Central memory CD8-positive, alpha-beta T cell (primary cell): ENCODE measurements around the gene VPREB1.
"Not testable (repeated sequence)": the region's sequence is repeated elsewhere in the genome, so short reads cannot be mapped to it uniquely, and the experiment has no call there.

ENCODE experiments used
- ATAC-seq: fragments of 150-1000 bp; cut with Tn5 transposase; replicated peaks from 2 replicates; pipeline ENCODE4 v1.10.0; 2022; ENCODE audit warnings: mild to moderate bottlenecking, moderate FRiP score, moderate number of reproducible peaks; ENCODE audit not compliant: poor library complexity, severe bottlenecking; ENCODE audit errors: extremely low read depth
- DNase-seq, 2 donors: peaks; one replicate each; pipeline ENCODE4 v3.0.0; 2021; ENCODE audit warnings: low spot score in 2 of 2
- H3K27ac Mint-ChIP-seq: one replicate; pipeline ENCODE4 v1.8.0; 2022; ENCODE audit warnings: low read depth, mild to moderate bottlenecking, moderate library complexity, mixed read lengths
- H3K27me3 Mint-ChIP-seq: one replicate; pipeline ENCODE4 v1.8.0; 2022; ENCODE audit warnings: mixed read lengths
- H3K36me3 Mint-ChIP-seq: one replicate; pipeline ENCODE4 v1.8.0; 2022; ENCODE audit warnings: mild to moderate bottlenecking, moderate library complexity, mixed read lengths; ENCODE audit not compliant: insufficient read depth
- H3K4me1 Mint-ChIP-seq: one replicate; pipeline ENCODE4 v1.8.0; 2022; ENCODE audit warnings: mixed read lengths
- H3K4me3 Mint-ChIP-seq: one replicate; pipeline ENCODE4 v1.8.0; 2022; ENCODE audit warnings: mild to moderate bottlenecking, moderate library complexity, mixed read lengths
- H3K9me3 Mint-ChIP-seq: one replicate; pipeline ENCODE4 v1.8.0; 2022; ENCODE audit warnings: mixed read lengths

The VPREB1 gene

DNA sequence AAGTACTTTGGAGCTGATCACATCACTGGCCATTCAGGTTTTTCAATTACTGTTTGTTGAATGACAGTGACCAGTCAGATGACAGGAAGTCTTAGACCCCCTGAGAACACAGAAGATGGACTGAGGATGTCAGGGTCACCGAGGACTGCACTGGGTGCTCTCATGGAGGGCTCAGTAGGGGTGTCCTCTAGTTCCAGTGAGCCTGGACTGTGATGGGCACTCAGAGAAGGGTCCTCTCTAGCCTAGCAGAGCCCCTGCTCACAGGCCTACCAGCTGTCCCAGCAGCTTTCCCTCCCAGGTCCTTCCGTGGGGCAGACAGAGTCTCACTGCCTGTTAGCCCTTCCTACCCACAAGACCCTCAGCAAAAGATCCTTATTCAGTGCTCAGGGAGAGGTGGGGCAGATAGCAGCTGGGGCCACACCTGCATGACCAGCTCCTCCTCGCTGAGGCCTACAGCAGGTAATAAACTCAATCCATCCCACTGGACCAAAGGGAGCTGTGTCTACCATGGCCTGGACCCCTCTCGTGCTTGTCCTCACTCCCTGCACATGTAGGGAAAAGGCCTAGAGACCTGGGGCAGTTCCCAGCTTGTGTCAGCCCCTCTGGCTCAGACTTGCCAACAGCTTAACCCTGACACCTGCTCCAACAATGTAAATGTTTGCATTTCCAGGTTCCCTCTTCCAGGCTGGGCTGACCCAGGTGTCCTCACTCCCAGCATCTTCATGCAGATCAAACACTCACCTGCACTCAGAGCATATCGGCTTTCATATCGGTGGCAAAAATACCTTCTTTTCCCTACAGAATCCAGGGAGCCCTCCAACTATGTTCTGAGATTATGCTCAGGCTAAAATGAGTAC is 25.2 kb upstream of the VPREB1 start:
- H3K9me3 Mint-ChIP-seq: no peaks in the 10 kb centered on the region
- DNase-seq: no peak
- no peak for ATAC-seq
- H3K36me3 Mint-ChIP-seq: no peaks in the 10 kb centered on the region
- H3K4me1 Mint-ChIP-seq: no peaks in the 10 kb centered on the region
- no peaks in the 10 kb centered on the region for H3K27me3 Mint-ChIP-seq
- H3K4me3 Mint-ChIP-seq: no peak overlapping the region
- H3K27ac Mint-ChIP-seq: no peak overlapping the region

DNA sequence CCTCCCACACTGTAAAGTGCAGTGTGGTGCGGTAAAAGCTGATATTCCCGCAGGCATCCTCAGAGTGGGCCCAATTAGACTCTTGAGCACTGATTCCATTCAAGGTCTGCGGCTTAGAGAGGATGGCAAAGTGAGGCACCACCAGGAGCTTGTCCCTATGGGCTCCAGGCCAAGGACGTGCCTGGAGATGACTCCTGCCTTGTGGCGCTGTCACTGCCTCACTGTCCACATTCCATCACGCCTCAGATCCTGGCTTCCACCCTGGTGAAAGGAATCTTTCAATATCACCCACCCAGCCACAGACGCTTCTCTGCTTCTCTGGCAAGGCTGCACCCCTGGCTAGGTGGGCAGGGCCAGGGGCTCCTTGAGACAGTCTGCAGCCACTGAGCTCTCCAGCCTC is 23.5 kb upstream of the VPREB1 start:
- not testable (repeated sequence) for DNase-seq, ATAC-seq

DNA sequence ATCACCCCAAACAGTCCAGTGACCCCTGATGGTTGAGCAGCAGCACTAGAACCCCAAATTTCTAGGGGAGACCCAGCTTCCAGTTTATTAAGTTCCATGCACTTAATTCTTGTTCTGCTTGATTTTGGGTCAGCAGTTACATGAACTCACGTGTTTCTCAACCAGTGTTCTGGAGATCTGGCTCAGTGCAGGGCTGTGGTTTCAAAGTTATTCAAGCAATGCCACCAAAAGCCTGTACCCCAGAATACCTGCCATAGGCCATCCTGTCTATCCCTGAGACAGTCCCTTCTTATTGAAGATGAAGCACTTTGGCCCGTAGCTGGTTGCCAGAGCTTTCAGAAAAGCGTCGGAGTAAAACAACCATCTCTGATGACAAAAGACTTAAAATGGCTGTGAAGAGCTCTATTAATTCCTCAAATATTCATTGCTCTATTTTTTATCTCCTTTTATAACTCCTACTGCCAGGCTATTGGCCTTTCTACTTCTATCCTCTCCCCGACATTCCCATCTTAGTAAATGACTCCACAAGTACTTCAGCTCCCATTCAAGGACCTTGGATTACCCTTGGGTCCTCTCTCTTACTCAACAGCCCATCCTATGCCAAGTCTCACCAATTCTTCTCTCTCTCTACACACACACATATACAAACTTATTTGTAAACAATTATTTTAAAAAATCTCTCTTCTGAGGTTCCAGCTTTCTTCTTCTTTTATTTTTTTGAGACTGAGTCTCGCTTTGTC is 18.0 kb upstream of the VPREB1 start:
- no peak overlapping the region for H3K4me3 Mint-ChIP-seq
- H3K36me3 Mint-ChIP-seq: no peaks in the 10 kb centered on the region
- H3K4me1 Mint-ChIP-seq: no peaks in the 10 kb centered on the region
- H3K27ac Mint-ChIP-seq: no peak overlapping the region
- ATAC-seq (no peak), DNase-seq (no peak)
- peaks cover 16% of the 10 kb centered on the region for H3K27me3 Mint-ChIP-seq
- no peaks in the 10 kb centered on the region for H3K9me3 Mint-ChIP-seq

More for the DNA sequence above, 23.5 kb upstream of the VPREB1 start:
- H3K9me3 Mint-ChIP-seq, H3K27me3 Mint-ChIP-seq, H3K4me3 Mint-ChIP-seq, H3K36me3 Mint-ChIP-seq, H3K27ac Mint-ChIP-seq, H3K4me1 Mint-ChIP-seq: not testable (repeated sequence)

DNA sequence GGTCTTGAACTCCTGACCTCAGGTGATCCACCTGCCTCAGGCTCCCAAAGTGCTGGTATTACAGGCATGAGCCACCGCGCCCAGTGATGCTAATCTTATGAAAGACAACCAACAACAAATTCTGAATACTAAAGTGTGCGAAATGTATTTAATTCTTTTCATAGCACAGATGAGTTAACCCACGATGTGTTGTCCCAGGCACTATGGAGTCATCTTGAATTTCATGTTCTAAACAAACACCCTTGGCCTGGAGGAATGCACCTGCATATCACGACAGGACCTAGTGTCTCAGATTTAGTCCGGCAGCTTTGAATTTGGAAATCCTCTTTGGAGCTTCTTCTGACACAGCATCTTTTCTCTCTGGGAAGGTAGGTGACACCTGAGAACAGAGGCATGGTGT is 16.2 kb upstream of the VPREB1 start:
- Mint-ChIP-seq H3K4me3 (no peak overlapping the region), H3K27ac (no peak overlapping the region), H3K27me3 (peaks cover 16% of the 10 kb centered on the region), H3K36me3 (no peaks in the 10 kb centered on the region), H3K4me1 (no peaks in the 10 kb centered on the region), H3K9me3 (no peaks in the 10 kb centered on the region)
- ATAC-seq (no peak), DNase-seq (no peak)

DNA sequence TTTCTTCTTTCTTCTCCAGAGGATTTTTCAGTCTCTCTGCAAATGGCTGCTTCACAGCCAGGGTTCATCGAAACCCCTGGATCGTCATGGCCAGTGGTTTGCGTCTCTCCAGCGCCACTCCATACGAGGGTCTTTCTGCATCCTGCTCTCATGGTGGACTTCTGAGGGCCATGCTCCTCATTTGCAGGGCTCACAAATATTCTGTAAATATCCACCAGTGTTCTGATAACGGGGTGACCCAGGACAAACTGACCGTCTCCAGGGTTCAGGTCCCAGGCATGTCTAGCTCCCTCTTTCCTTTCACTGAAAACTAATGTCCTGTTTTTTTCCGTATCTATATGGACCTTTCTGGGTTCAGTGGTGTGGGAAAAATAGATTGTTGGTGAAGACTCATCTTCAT is 15.7 kb upstream of the VPREB1 start:
- no peaks in the 10 kb centered on the region for H3K9me3 Mint-ChIP-seq
- no peaks in the 10 kb centered on the region for H3K36me3 Mint-ChIP-seq
- H3K4me1 Mint-ChIP-seq: no peaks in the 10 kb centered on the region
- no peak overlapping the region for H3K27ac Mint-ChIP-seq
- ATAC-seq (no peak), DNase-seq (no peak)
- no peak overlapping the region for H3K4me3 Mint-ChIP-seq
- peaks cover 16% of the 10 kb centered on the region for H3K27me3 Mint-ChIP-seq

DNA sequence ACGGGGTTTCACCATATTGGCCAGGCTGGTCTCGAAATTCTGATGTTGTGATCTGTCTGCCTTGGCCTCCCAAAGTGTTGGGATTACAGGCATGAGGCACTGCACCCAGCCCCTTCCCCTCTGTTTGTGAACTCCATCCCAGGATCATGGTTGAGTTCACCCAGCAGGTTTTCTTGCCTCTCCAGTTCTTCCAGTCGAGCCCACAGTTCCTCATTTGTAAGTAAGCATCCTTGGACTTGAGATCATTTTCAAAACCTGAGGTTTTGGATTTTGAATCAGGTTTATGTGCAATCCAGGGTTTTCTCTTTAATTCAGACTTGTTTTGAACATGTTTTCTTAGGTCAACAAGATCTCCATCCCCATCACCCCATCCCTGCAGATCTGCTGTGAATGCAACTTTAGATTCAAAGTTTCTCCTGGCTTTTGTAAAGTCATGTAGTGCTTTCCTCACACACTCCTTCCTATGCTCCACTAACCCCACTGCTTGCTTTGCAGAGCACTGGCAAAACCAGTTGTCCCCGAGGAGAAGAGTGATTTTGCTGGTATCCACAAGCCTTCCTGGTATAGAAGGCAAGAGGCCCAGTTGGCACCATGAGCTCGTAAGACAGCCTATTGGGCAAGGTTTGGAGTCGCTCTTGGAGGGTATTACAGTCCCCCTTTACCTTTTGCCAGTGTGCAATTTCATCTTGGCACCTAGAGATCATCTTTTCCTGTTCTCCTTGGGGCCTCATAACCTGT is 14.7 kb upstream of the VPREB1 start:
- ATAC-seq (no peak), DNase-seq (no peak)
- H3K9me3 Mint-ChIP-seq: no peaks in the 10 kb centered on the region
- peaks cover 16% of the 10 kb centered on the region for H3K27me3 Mint-ChIP-seq
- H3K4me1 Mint-ChIP-seq: no peaks in the 10 kb centered on the region
- H3K27ac Mint-ChIP-seq: no peak overlapping the region
- H3K36me3 Mint-ChIP-seq: no peaks in the 10 kb centered on the region
- no peak overlapping the region for H3K4me3 Mint-ChIP-seq

DNA sequence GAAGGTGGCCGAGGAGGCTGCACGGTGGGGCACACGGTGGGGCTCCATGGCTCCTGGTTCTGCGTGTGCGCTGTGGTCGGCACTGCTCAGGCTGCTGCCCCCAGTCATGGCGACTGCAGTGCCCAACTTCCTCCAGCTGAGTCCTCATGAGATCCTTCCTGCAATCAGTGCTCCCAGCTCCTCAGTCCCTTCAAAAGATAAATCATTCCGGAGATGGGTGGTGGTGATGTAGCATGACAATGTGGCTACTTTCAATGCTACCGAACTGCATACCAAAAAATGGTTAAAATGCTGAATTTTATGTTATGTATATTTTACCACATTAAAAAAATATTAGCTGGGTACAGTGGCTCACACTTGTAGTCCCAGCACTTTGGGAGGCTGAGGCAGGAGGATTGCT is 14.1 kb upstream of the VPREB1 start:
- Mint-ChIP-seq H3K36me3 (no peaks in the 10 kb centered on the region), H3K27ac (no peak overlapping the region), H3K4me1 (no peaks in the 10 kb centered on the region), H3K9me3 (no peaks in the 10 kb centered on the region), H3K4me3 (no peak overlapping the region), H3K27me3 (peaks cover 16% of the 10 kb centered on the region)
- no peak for ATAC-seq
- DNase-seq: no peak

DNA sequence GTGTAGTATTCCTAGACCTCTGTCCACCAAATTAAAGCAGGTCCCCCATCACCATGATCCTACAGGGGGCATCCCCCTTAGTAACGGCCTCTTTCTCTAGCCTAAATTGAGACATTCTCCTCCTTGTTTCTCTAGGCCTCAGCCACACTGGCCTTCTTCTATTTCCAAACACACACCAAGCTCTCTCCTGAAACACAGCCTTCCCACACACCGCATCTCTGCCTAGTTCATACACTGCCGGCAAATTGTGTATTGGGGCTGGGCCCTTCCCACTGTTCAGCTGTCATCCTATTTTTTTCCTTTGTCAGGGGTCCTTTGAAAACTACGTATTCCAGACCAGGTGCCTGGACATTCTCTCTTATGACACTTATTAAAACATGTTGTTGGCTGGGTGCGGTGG is 11.5 kb upstream of the VPREB1 start:
- H3K4me3 Mint-ChIP-seq: no peak overlapping the region
- no peak for DNase-seq
- no peak for ATAC-seq
- H3K27ac Mint-ChIP-seq: no peak overlapping the region
- no peaks in the 10 kb centered on the region for H3K36me3 Mint-ChIP-seq
- no peaks in the 10 kb centered on the region for H3K9me3 Mint-ChIP-seq
- no peaks in the 10 kb centered on the region for H3K4me1 Mint-ChIP-seq
- H3K27me3 Mint-ChIP-seq: peaks cover 16% of the 10 kb centered on the region

DNA sequence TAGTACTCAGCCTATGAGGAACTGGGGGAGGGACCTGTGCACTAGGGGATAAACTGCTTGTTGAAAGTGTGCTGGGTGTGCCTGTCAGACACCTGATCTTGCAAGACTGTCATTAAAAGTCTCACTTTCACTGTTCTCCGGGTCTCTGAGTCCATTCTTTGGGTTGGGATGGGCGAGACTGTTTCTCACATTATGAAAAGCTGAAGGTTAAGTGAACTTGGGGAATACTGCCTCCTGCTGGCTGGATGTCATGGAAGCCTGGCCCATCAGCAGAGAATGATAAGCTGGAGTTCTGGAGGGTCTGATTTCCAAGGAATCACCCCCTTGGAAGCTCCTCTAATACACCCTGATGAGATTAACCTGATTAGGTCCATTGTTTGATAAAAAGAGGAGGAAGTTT is 9.0 kb upstream of the VPREB1 start:
- H3K27ac Mint-ChIP-seq: no peak overlapping the region
- H3K4me3 Mint-ChIP-seq: no peak overlapping the region

DNA sequence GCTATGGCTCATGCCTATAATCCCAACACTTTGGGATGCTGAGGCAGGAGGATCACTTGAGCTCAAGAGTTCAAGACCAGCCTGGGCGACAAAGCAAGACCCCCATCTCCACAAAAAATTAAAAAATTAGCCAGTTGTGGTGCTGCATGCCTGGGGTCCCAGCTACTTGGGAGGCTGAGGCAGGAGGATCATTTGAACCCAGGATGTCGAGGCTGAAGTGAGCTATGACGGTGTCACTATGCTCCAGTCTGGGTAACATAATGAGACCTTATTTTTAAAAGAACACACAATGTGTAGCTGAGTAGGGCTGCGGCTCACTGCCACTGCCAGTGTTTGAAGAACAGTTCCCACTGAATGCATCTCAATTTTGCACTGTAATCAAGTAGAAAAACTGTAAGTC is 7.1 kb upstream of the VPREB1 start:
- no peaks in the 10 kb centered on the region for H3K4me1 Mint-ChIP-seq
- ATAC-seq (no peak), DNase-seq (no peak)
- no peak overlapping the region for H3K4me3 Mint-ChIP-seq
- H3K36me3 Mint-ChIP-seq: no peaks in the 10 kb centered on the region
- H3K27ac Mint-ChIP-seq: no peak overlapping the region
- H3K9me3 Mint-ChIP-seq: no peaks in the 10 kb centered on the region
- H3K27me3 Mint-ChIP-seq: peaks cover 12% of the 10 kb centered on the region

More for the DNA sequence above, 9.0 kb upstream of the VPREB1 start:
- H3K4me1 Mint-ChIP-seq: no peaks in the 10 kb centered on the region
- DNase-seq: peak; percentile 26 to 30
- no peak for ATAC-seq
- H3K9me3 Mint-ChIP-seq: no peaks in the 10 kb centered on the region
- no peaks in the 10 kb centered on the region for H3K36me3 Mint-ChIP-seq
- H3K27me3 Mint-ChIP-seq: peaks cover 4% of the 10 kb centered on the region

DNA sequence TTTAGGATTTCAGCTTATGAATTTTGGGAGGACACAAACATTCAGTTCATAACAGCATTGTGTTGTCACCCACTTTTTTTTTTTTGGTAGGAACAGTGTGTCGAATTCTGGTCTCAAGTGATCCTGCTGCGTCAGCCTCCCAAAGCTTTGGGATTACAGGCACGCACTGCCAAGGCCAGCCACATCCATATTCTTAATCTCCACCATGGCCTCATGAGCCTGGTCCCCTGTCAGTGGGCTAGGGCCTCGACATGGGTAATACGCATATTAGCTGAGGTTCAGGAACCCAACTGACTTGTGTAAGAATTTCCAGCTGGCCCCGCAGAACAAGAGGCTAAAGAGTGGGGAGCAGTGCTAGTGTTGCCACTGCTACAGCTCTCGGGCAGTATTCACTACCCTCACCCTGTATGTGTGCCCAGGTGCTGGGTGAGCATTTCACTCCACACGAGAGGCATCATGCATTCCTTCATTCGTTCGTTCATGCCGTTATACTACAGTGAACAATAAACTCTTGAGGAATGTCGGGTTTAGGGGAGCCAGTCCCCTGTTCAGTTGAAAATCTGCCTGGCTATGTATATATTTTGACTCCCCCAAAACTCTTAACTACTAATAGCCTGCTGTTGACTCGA is 5.2 kb upstream of the VPREB1 start:
- H3K27ac Mint-ChIP-seq: no peak overlapping the region
- H3K27me3 Mint-ChIP-seq: peaks cover 21% of the 10 kb centered on the region
- no peak overlapping the region for H3K4me3 Mint-ChIP-seq
- DNase-seq: no peak
- ATAC-seq: no peak
- H3K36me3 Mint-ChIP-seq: peaks cover 3% of the 10 kb centered on the region
- peaks cover 5% of the 10 kb centered on the region for H3K4me1 Mint-ChIP-seq
- no peaks in the 10 kb centered on the region for H3K9me3 Mint-ChIP-seq

DNA sequence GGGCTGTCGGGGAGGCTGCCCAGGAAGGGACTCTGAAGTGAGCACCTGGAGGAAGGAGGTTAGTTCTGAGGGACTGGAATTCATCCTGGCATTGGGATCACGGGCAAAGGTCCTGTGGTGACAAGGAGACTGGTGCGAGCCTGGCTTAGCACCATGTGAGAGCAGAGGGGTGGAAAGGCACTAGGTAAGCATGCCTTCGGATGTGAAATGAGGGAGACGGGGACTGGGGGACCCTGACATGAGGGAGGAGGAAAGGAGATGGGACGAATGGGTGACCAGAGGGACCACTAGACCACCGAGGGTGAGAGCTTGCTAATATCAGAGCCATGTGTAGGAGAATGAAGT is 3.1 kb upstream of the VPREB1 start:
- no peaks in the 10 kb centered on the region for H3K9me3 Mint-ChIP-seq
- no peak overlapping the region for H3K4me3 Mint-ChIP-seq
- no peak for DNase-seq
- peaks cover 5% of the 10 kb centered on the region for H3K4me1 Mint-ChIP-seq
- peaks cover 3% of the 10 kb centered on the region for H3K36me3 Mint-ChIP-seq
- peaks cover 26% of the 10 kb centered on the region for H3K27me3 Mint-ChIP-seq
- ATAC-seq: no peak
- no peak overlapping the region for H3K27ac Mint-ChIP-seq
